Measurements from ENCODE around the gene TNP2.

DNA sequence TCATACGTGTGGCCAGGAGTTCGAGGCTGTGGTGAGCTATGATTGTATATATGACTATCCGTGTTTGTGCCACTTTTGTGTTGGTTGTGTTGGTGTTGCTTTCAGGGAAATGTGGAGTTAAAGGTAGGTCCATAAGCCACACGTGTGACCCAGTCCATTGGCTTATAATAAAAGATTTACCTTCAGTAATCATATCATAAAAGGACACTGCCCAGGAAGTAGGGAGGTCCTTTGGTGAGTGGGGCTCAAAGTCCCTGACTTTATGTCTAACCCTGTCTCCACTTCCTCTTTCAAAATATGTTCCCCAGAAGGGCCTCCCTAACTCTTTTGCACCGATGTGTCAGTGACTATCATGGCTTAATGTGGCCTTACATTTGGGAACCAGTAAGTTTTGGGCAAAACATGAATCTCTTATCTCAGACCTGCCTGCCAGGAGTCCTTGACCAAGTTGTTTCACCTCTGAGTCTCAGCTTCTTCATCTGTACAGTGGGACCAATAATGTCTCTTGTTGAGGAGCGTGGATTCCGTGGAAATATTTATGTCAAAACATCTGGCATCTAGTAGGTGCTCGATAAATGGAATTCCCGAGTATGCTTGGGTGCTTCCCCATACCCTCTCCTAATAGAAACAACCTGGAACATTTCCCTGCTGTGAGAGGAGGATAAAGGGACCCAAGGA is 4.8 kb downstream of the TNP2 start:
- TF ChIP-seq, protein P1, sequence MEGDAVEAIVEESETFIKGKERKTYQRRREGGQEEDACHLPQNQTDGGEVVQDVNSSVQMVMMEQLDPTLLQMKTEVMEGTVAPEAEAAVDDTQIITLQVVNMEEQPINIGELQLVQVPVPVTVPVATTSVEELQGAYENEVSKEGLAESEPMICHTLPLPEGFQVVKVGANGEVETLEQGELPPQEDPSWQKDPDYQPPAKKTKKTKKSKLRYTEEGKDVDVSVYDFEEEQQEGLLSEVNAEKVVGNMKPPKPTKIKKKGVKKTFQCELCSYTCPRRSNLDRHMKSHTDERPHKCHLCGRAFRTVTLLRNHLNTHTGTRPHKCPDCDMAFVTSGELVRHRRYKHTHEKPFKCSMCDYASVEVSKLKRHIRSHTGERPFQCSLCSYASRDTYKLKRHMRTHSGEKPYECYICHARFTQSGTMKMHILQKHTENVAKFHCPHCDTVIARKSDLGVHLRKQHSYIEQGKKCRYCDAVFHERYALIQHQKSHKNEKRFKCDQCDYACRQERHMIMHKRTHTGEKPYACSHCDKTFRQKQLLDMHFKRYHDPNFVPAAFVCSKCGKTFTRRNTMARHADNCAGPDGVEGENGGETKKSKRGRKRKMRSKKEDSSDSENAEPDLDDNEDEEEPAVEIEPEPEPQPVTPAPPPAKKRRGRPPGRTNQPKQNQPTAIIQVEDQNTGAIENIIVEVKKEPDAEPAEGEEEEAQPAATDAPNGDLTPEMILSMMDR (IDR thresholded peaks at IDR 0.05): no peak
- TF ChIP-seq POLR2AphosphoS5 (IDR thresholded peaks at IDR 0.05) (no peak), POLR2A (IDR thresholded peaks at IDR 0.05) (no peak)
